Ovary (tissue), 9 donors: ENCODE results near the gene RERE. TPM values are rescaled to one million over a fixed set of nuclear protein-coding genes. Genes with fewer than 3 reads are reported as not detected.

Source experiments
- DNase-seq, 5 donors: peaks; one replicate each; pipeline ENCODE4 v3.0.0-alpha.2; 2019 to 2020
- H3K27ac ChIP-seq, 2 donors: fragments of 200-600 bp; one replicate each; pipeline versions ENCODE4 v1.5.1 to v1.8.0; 2019 to 2022
- H3K27me3 ChIP-seq: fragments of 200-600 bp; one replicate; pipeline ENCODE4 v1.8.0; 2022
- H3K36me3 ChIP-seq: fragments of 200-600 bp; sonication (generic); one replicate; pipeline ENCODE4 v1.5.1; 2019
- H3K4me1 ChIP-seq: one replicate; pipeline ENCODE4 v1.8.1; 2013; ENCODE audit warnings: mild to moderate bottlenecking, moderate library complexity; ENCODE audit not compliant: insufficient read depth
- H3K4me3 ChIP-seq: fragments of 200-600 bp; sonication (generic); one replicate; pipeline ENCODE4 v1.5.1; 2017
- H3K9me3 ChIP-seq, 2 donors: fragments of 200-600 bp in 1 of 2; sonication (generic) in 1 of 2; one replicate each; pipeline versions ENCODE4 v1.5.1 to v1.8.1; 2013 to 2019; ENCODE audit warnings: mild to moderate bottlenecking in 1 of 2, moderate library complexity in 1 of 2
- CTCF ChIP-seq, 3 donors: fragments of 450-650 bp in 2 of 3; fragments of 200-600 bp in 1 of 3; IDR thresholded peaks; one replicate each; pipeline versions ENCODE4 v1.5.1 to v1.8.0; 2016 to 2022; ENCODE audit warnings: antibody characterized with exemption in 3 of 3, mild to moderate bottlenecking in 1 of 3
- EP300 ChIP-seq: sonication (generic); formaldehyde crosslinking; IDR thresholded peaks from one replicate; pipeline ENCODE4 v1.6.1; 2017; ENCODE audit warnings: antibody characterized with exemption
- POLR2A ChIP-seq: fragments of 450-650 bp; IDR thresholded peaks from one replicate; pipeline ENCODE4 v1.6.1; 2017; ENCODE audit warnings: antibody characterized with exemption, mild to moderate bottlenecking, moderate library complexity
- WGBS, 3 donors: extraction: QIAGEN DNeasy Blood & Tissue Kit in 1 of 3; methylation state at CpG; one replicate each; pipeline versions ENCODE4 v1.1.5 to v1.1.7; 2013 to 2017; 5-methylcytosine and 5-hydroxymethylcytosine counted together
- intact Hi-C, 4 donors: fragments of 100-400 bp; cut with DNase I; formaldehyde crosslinking; loops; one replicate each; pipeline versions ENCODE4 v1.11.0 to v1.15.1; 2022 to 2023
- polyA plus RNA-seq, 2 donors: library from polyadenylated mRNA; stranded (reverse); fragments of 200-250 nt in 1 of 2; fragments of 350-450 nt in 1 of 2; fragmentation: Illumina TruSeq in 1 of 2; extraction: RNeasy Lipid Tissue Mini Kit (QIAGEN cat#74804) in 1 of 2; gene quantifications; one replicate each; pipeline ENCODE4 v1.2.3, GENCODE V29; 2013 to 2014
- total RNA-seq, 7 donors: library from RNA; depleted of rRNA in 2 of 7; stranded (reverse); fragments of >200 nt in 2 of 7; fragmentation: NEBNext Ultra II Directional in 3 of 7; extraction: Animal tissue kit (Norgen Biotek cat#: 25700) in 3 of 7; gene quantifications; one replicate each; pipeline versions ENCODE4 v1.1.0 to v1.2.4, GENCODE V29; 2016 to 2023
- donor health status: DM: no; HTN: no; CAD: no; lungs with moderate emphysema.
- donor health status: DM: no; HTN: no; CAD: no.
- donor health status: Bipolar disorder and iron deficiency.
- donor health status: DM: yes; HTN: yes; CAD: no.
- donor health status: DM: no; HTN: no; CAD: no.
- donor health status: DM: yes; HTN: yes; CAD: no.

RERE gene
- total and polyA plus RNA-seq, 9 donors: 36.7 to 119 (median 114) TPM

- no peaks in the 10 kb centered on the region for H3K27me3 ChIP-seq
- peaks cover 2% of the 10 kb centered on the region for H3K4me1 ChIP-seq
- no peak overlapping the region for H3K27ac ChIP-seq
- WGBS, 3 donors: 81 to 82% (median 81%) methylated on average over 26 of the region's 26 CpGs
- intact Hi-C loops: no loop called here
- no peaks in the 10 kb centered on the region for H3K36me3 ChIP-seq
- H3K4me3 ChIP-seq: no peak overlapping the region
- no peak for DNase-seq
- TF ChIP-seq POLR2A: no peak
- TF ChIP-seq EP300: no peak
- TF ChIP-seq CTCF (IDR thresholded peaks at IDR 0.05): no peak
- no peaks in the 10 kb centered on the region for H3K9me3 ChIP-seq
These were observed 456.8 kb downstream of the RERE start for GRCh38 chr1:8360493-8361197.

GRCh38 chr1:8359617-8360481, 457.6 kb downstream of the RERE start:
- no peak overlapping the region for H3K27ac ChIP-seq
- intact Hi-C loops: loop anchor here in 1 of 4 donors (10.0 kb wide), 1 partner anchor 45 kb away; no protein-coding TSS in a partner anchor
- no peak for TF ChIP-seq POLR2A
- TF ChIP-seq CTCF (IDR thresholded peaks at IDR 0.05): no peak
- TF ChIP-seq EP300: no peak
- DNase-seq: peak in 1 of 5 donors; percentile 26
- no peaks in the 10 kb centered on the region for H3K27me3 ChIP-seq
- H3K4me3 ChIP-seq: no peak overlapping the region
- H3K36me3 ChIP-seq: no peaks in the 10 kb centered on the region
- WGBS, 3 donors: 90 to 92% (median 91%) methylated on average over 40 to 44 of the region's 44 CpGs
- H3K4me1 ChIP-seq: peaks cover 2% of the 10 kb centered on the region
- no peaks in the 10 kb centered on the region for H3K9me3 ChIP-seq

- no peaks in the 10 kb centered on the region for H3K9me3 ChIP-seq
- H3K36me3 ChIP-seq: no peaks in the 10 kb centered on the region
These were observed 458.4 kb downstream of the RERE start for GRCh38 chr1:8358897-8359616.

More at GRCh38 chr1:8358897-8359616, 458.4 kb downstream of the RERE start:
- no peak overlapping the region for H3K4me3 ChIP-seq
- intact Hi-C loops: loop anchor here in 1 of 4 donors (10.0 kb wide), 1 partner anchor 46 kb away; no protein-coding TSS in a partner anchor
- H3K27ac ChIP-seq: no peak overlapping the region
- peak in 1 of 5 donors; percentile 28 for DNase-seq
- peaks cover 2% of the 10 kb centered on the region for H3K4me1 ChIP-seq
- H3K27me3 ChIP-seq: no peaks in the 10 kb centered on the region
- WGBS, 3 donors: 87 to 90% (median 89%) methylated on average over 23 to 26 of the region's 26 CpGs
- no peak for TF ChIP-seq CTCF (IDR thresholded peaks at IDR 0.05)
- TF ChIP-seq POLR2A: no peak
- no peak for TF ChIP-seq EP300
